A549 (cell line): ENCODE results near the gene INPP5J. TPM values are rescaled to one million over a fixed set of nuclear protein-coding genes. Genes with fewer than 3 reads are reported as not detected.

Experiments used
- ATAC-seq, 2 experiments: fragments of 200-7000 bp in 1 of 2; fragments of >200 bp in 1 of 2; cut with Nextera tagmentation in 1 of 2; cut with Tn5 transposase in 1 of 2; 3 replicates each; pipeline versions ENCODE4 v1.8.0 to v1.9.1; 2018 to 2020; ENCODE audit warnings: mild to moderate bottlenecking in 1 of 2, moderate library complexity in 1 of 2
- CTCF ChIA-PET: fragments of 300-600 bp; sonication (Branson Sonifier 250); formaldehyde crosslinking; extraction: SDS; loops from one replicate; lab custom pipeline; 2021; ENCODE audit warnings: antibody characterized with exemption, inconsistent platforms; lab: Yijun Ruan, JAX
- POLR2A ChIA-PET: fragments of 350-600 bp; formaldehyde crosslinking; extraction: SDS; loops from one replicate; lab custom pipeline; 2021; ENCODE audit warnings: antibody characterized with exemption, inconsistent platforms; lab: Yijun Ruan, JAX
- DNase-seq, 2 experiments: peaks; one replicate each; pipeline versions ENCODE4 v3.0.0 to v3.0.0-alpha.2; 2011 to 2016; ENCODE audit warnings: low read depth in 1 of 2, low spot score in 1 of 2
- FAIRE-seq: peaks from 2 replicates; lab custom pipeline; 2011; peaks lifted over from hg19 to GRCh38; lab: Jason Lieb, UNC
- H3K27ac ChIP-seq, 2 experiments: fragments of >200 bp; sonication (Bioruptor Twin); formaldehyde crosslinking; 3 replicates each; pipeline ENCODE4 v1.5.1; 2016 to 2017
- H3K4me1 ChIP-seq: fragments of >200 bp; sonication (Bioruptor Twin); formaldehyde crosslinking; 3 replicates; pipeline ENCODE4 v1.6.1; 2016
- H3K4me2 ChIP-seq: fragments of >200 bp; sonication (Bioruptor Twin); formaldehyde crosslinking; 3 replicates; pipeline ENCODE4 v1.6.1; 2016
- H3K4me3 ChIP-seq: fragments of >200 bp; sonication (Bioruptor Twin); formaldehyde crosslinking; 3 replicates; pipeline ENCODE4 v1.5.1; 2016
- H3K9me3 ChIP-seq: fragments of >200 bp; sonication (Bioruptor Twin); formaldehyde crosslinking; 3 replicates; pipeline ENCODE4 v1.6.1; 2016
- CBX8 ChIP-seq: fragments of 200-600 bp; sonication (generic); IDR thresholded peaks from 2 replicates; pipeline ENCODE4 v1.6.1; 2016
- CEBPB ChIP-seq, 2 experiments: fragments of >200 bp in 1 of 2; sonication (Bioruptor Twin) in 1 of 2; formaldehyde crosslinking in 1 of 2; IDR thresholded peaks; 2 replicates each; pipeline ENCODE4 v1.6.1; 2012 to 2016
- CHD2 ChIP-seq: fragments of 150-350 bp; IDR thresholded peaks from 2 replicates; pipeline ENCODE4 v1.6.1; 2014; ENCODE audit warnings: low read length; ENCODE audit not compliant: partially characterized antibody
- CHD4 ChIP-seq: fragments of 200-600 bp; sonication (generic); IDR thresholded peaks from 2 replicates; pipeline ENCODE4 v1.6.1; 2016; ENCODE audit warnings: antibody characterized with exemption, mild to moderate bottlenecking, borderline replicate concordance
- EP300 ChIP-seq, 2 experiments: fragments of >200 bp; sonication (Bioruptor Twin); formaldehyde crosslinking; IDR thresholded peaks; 2 replicates in 1 of 2; 3 replicates in 1 of 2; pipeline ENCODE4 v1.6.1; 2016 to 2017
- HDAC2 ChIP-seq: fragments of 200-600 bp; sonication (generic); IDR thresholded peaks from 2 replicates; pipeline ENCODE4 v1.6.1; 2016
- HES2 ChIP-seq: fragments of >200 bp; sonication (Bioruptor Twin); formaldehyde crosslinking; IDR thresholded peaks from 2 replicates; pipeline ENCODE4 v1.6.1; 2016
- HMGXB4 ChIP-seq: fragments of 250-450 bp; sonication (Bioruptor Pico); IDR thresholded peaks from 2 replicates; pipeline ENCODE4 v1.5.0; 2021; ENCODE audit warnings: mild to moderate bottlenecking, moderate library complexity, borderline replicate concordance
- HOXB13 ChIP-seq: fragments of 250-450 bp; sonication (Bioruptor Pico); IDR thresholded peaks from 2 replicates; pipeline ENCODE4 v1.5.0; 2020; ENCODE audit warnings: low read depth, mild to moderate bottlenecking, moderate library complexity
- JUN ChIP-seq, 2 experiments: fragments of >200 bp; sonication (Bioruptor Twin); formaldehyde crosslinking; IDR thresholded peaks; 2 replicates in 1 of 2; 3 replicates in 1 of 2; pipeline ENCODE4 v1.6.1; 2016 to 2017
- KDM1A ChIP-seq: fragments of 200-600 bp; sonication (generic); IDR thresholded peaks from 2 replicates; pipeline ENCODE4 v1.6.1; 2016; ENCODE audit warnings: low read depth, mild to moderate bottlenecking
- MAZ ChIP-seq: fragments of 150-350 bp; IDR thresholded peaks from 2 replicates; pipeline ENCODE4 v1.6.1; 2014; ENCODE audit warnings: antibody characterized with exemption, low read depth, low read length, borderline replicate concordance
- MYC ChIP-seq: IDR thresholded peaks from 2 replicates; pipeline ENCODE4 v1.6.1; 2012; ENCODE audit warnings: mild to moderate bottlenecking, inconsistent platforms, low read length, improper control_type of control experiment, borderline replicate concordance
- NFE2L2 ChIP-seq: fragments of 150-350 bp; conservative IDR thresholded peaks from 2 replicates; pipeline ENCODE4 v1.6.1; 2014; ENCODE audit warnings: low read length
- NPAS2 ChIP-seq: fragments of 250-450 bp; sonication (Bioruptor Pico); IDR thresholded peaks from 2 replicates; pipeline ENCODE4 v1.8.0; 2022; ENCODE audit warnings: mild to moderate bottlenecking, moderate library complexity, borderline replicate concordance
- NR3C1 ChIP-seq: fragments of >200 bp; sonication (Bioruptor Twin); formaldehyde crosslinking; IDR thresholded peaks from 3 replicates; pipeline ENCODE4 v1.6.1; 2017
- POLR2AphosphoS2 ChIP-seq: conservative IDR thresholded peaks from 2 replicates; pipeline ENCODE4 v1.6.1; 2012; ENCODE audit warnings: low read length, improper control_type of control experiment, inconsistent platforms
- RARB ChIP-seq: fragments of 250-450 bp; sonication (Bioruptor Pico); IDR thresholded peaks from 2 replicates; pipeline ENCODE4 v1.8.0; 2021; ENCODE audit warnings: mild to moderate bottlenecking, moderate library complexity
- RCOR1 ChIP-seq: fragments of 150-350 bp; IDR thresholded peaks from 2 replicates; pipeline ENCODE4 v1.6.1; 2014; ENCODE audit warnings: antibody characterized with exemption, low read length, low read depth
- RFX5 ChIP-seq: fragments of 450-650 bp; IDR thresholded peaks from 2 replicates; pipeline ENCODE4 v1.7.1; 2014; ENCODE audit warnings: antibody characterized with exemption, mild to moderate bottlenecking, moderate library complexity
- RNF2 ChIP-seq: fragments of 200-600 bp; sonication (generic); IDR thresholded peaks from 2 replicates; pipeline ENCODE4 v1.6.1; 2016; ENCODE audit warnings: low read depth, mild to moderate bottlenecking, antibody characterized with exemption, moderate library complexity, borderline replicate concordance
- SMC3 ChIP-seq: fragments of >200 bp; sonication (Bioruptor Twin); formaldehyde crosslinking; IDR thresholded peaks from 3 replicates; pipeline ENCODE4 v1.6.1; 2018; ENCODE audit warnings: inconsistent platforms
- TP53 ChIP-seq: fragments of 250-450 bp; sonication (Bioruptor Pico); IDR thresholded peaks from 2 replicates; pipeline ENCODE4 v1.5.0; 2021; ENCODE audit warnings: mild to moderate bottlenecking, moderate library complexity
- ZFP36 ChIP-seq: fragments of 450-650 bp; IDR thresholded peaks from 2 replicates; pipeline ENCODE4 v1.6.1; 2014; ENCODE audit warnings: borderline replicate concordance; ENCODE audit not compliant: partially characterized antibody
- ZSCAN20 ChIP-seq: fragments of 250-450 bp; sonication (Bioruptor Pico); IDR thresholded peaks from 2 replicates; pipeline ENCODE4 v1.8.0; 2022; ENCODE audit warnings: mild to moderate bottlenecking, moderate library complexity
- WGBS: methylation state at CpG from one replicate; pipeline ENCODE4 v1.1.6; 2017; ENCODE audit errors: missing lambda C conversion rate; 5-methylcytosine and 5-hydroxymethylcytosine counted together
- polyA plus RNA-seq, 4 experiments: library from polyadenylated mRNA; depleted of rRNA in 3 of 4; stranded (reverse); fragments of >200 nt; fragmentation: RNase III in 1 of 4; extraction: RNeasy Plus Mini Kit Qiagen cat#74134 plus additional on column Dnase treatment in 1 of 4; gene quantifications; 2 replicates in 3 of 4; 3 replicates in 1 of 4; pipeline ENCODE4 v1.2.3, GENCODE V29; 2011 to 2017
- TF ChIP-seq, protein P1 (sequence below): IDR thresholded peaks from 2 replicates; pipeline ENCODE4 v1.6.1; 2012
- TF ChIP-seq, protein P2 (sequence below): fragments of 250-450 bp; sonication (Bioruptor Pico); IDR thresholded peaks from 2 replicates; pipeline ENCODE4 v1.5.0; 2020; ENCODE audit warnings: low read depth, mild to moderate bottlenecking, moderate library complexity

INPP5J gene
- polyA plus RNA-seq, 2 of the 4 experiments (the other 2 are of a cell fraction): 0.70 to 1.5 TPM

DNA sequence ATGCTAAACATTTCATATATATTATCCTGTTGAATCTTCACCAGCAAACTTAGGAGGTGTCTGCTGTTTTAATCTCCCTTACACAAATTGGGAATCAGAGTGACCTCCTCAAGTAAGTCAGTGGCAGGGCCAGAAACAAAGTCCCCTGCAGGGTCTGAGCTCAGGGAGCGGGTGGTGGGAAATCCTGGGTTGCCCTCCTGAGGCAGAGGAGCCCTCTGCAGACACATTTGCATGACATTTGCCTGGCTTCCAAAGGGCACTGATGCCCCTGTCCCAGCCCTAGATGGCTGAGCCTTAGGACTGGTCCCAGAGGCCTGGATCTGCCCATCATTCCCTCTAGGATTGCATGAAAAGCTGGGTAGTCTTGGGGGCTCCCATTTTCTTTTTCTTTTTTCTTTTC lies 2.1 kb upstream of the INPP5J start:
- 100% methylated on average over 1 of the region's 1 CpG for WGBS
- no peak overlapping the region for H3K4me2 ChIP-seq
- H3K4me1 ChIP-seq: peaks cover 11% of the 10 kb centered on the region
- no peak overlapping the region for H3K27ac ChIP-seq
- DNase-seq: no peak
- POLR2A ChIA-PET: no interaction called here
- no peak for TF ChIP-seq KDM1A
- TF ChIP-seq CHD2: no peak
- TF ChIP-seq SMC3: no peak
- no peak for TF ChIP-seq TP53
- TF ChIP-seq RARB: no peak
- no peak for TF ChIP-seq MAZ
- no peak for TF ChIP-seq ZSCAN20 (CRISPR knock-in tag)
- TF ChIP-seq HOXB13 (CRISPR knock-in tag): no peak
- TF ChIP-seq, protein P1, sequence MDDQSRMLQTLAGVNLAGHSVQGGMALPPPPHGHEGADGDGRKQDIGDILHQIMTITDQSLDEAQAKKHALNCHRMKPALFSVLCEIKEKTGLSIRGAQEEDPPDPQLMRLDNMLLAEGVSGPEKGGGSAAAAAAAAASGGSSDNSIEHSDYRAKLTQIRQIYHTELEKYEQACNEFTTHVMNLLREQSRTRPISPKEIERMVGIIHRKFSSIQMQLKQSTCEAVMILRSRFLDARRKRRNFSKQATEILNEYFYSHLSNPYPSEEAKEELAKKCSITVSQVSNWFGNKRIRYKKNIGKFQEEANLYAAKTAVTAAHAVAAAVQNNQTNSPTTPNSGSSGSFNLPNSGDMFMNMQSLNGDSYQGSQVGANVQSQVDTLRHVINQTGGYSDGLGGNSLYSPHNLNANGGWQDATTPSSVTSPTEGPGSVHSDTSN: no peak
- no peak for TF ChIP-seq MYC
- TF ChIP-seq CHD4: no peak
- TF ChIP-seq RFX5: no peak
- no peak for TF ChIP-seq NR3C1
- no peak for TF ChIP-seq CBX8
- no peak for TF ChIP-seq NPAS2 (CRISPR knock-in tag)
- no peak for TF ChIP-seq HMGXB4 (CRISPR knock-in tag)
- TF ChIP-seq HES2: no peak
- no peak for TF ChIP-seq HDAC2
- TF ChIP-seq, protein P2, sequence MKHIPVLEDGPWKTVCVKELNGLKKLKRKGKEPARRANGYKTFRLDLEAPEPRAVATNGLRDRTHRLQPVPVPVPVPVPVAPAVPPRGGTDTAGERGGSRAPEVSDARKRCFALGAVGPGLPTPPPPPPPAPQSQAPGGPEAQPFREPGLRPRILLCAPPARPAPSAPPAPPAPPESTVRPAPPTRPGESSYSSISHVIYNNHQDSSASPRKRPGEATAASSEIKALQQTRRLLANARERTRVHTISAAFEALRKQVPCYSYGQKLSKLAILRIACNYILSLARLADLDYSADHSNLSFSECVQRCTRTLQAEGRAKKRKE: no peak
- TF ChIP-seq, all 56 proteins: peak for 0
- no peak for ATAC-seq
- FAIRE-seq: no peak
- CTCF ChIA-PET: interaction anchor here (0.6 to 2.9 kb wide), 2 partner anchors 12 to 504 kb away, joined by 3 to 19 read pairs; partner anchors contain the start of gene SELENOM
- H3K9me3 ChIP-seq: no peaks in the 10 kb centered on the region
- H3K4me3 ChIP-seq: no peak overlapping the region

GRCh38 chr22:31121403-31121802 lies 1.4 kb upstream of the INPP5J start:
- FAIRE-seq (no peak), DNase-seq (no peak), ATAC-seq (no peak)
- H3K4me3 ChIP-seq: no peak overlapping the region
- H3K27ac ChIP-seq: no peak overlapping the region
- no peaks in the 10 kb centered on the region for H3K9me3 ChIP-seq
- no peak for TF ChIP-seq JUN (IDR thresholded peaks at IDR 0.05)
- no peak for TF ChIP-seq MYC
- no peak for TF ChIP-seq CEBPB (IDR thresholded peaks at IDR 0.05)
- no peak for TF ChIP-seq EP300 (IDR thresholded peaks at IDR 0.05)
- TF ChIP-seq RNF2: no peak
- no peak for TF ChIP-seq ZFP36
- TF ChIP-seq, protein P1: no peak
- TF ChIP-seq NFE2L2: no peak
- no peak for TF ChIP-seq RCOR1
- TF ChIP-seq POLR2AphosphoS2: no peak
- H3K4me1 ChIP-seq: peaks cover 11% of the 10 kb centered on the region
- WGBS: 91% methylated on average over 4 of the region's 4 CpGs
- ChIA-PET CTCF (interaction anchor here (2.9 kb wide), 1 partner anchor 13 kb away, joined by 19 read pairs; the partner anchor contains the start of gene SELENOM), POLR2A (no interaction called here)
- no peak overlapping the region for H3K4me2 ChIP-seq
